ENCODE measurements around the gene NFKBIA. TPM values are rescaled to one million over a fixed set of nuclear protein-coding genes. Genes with fewer than 3 reads are reported as not detected.
"Not testable (repeated sequence)": the region's sequence is repeated elsewhere in the genome, so short reads cannot be mapped to it uniquely, and the experiment has no call there.

The NFKBIA gene
- total RNA-seq, 6 donors from 2014 or later, result 292 to 944 (median 610) TPM

GRCh38 chr14:35362450-35362849, 42.1 kb downstream of the NFKBIA start:
- no peaks in the 10 kb centered on the region for H3K27me3 ChIP-seq
- TF ChIP-seq, protein P1, sequence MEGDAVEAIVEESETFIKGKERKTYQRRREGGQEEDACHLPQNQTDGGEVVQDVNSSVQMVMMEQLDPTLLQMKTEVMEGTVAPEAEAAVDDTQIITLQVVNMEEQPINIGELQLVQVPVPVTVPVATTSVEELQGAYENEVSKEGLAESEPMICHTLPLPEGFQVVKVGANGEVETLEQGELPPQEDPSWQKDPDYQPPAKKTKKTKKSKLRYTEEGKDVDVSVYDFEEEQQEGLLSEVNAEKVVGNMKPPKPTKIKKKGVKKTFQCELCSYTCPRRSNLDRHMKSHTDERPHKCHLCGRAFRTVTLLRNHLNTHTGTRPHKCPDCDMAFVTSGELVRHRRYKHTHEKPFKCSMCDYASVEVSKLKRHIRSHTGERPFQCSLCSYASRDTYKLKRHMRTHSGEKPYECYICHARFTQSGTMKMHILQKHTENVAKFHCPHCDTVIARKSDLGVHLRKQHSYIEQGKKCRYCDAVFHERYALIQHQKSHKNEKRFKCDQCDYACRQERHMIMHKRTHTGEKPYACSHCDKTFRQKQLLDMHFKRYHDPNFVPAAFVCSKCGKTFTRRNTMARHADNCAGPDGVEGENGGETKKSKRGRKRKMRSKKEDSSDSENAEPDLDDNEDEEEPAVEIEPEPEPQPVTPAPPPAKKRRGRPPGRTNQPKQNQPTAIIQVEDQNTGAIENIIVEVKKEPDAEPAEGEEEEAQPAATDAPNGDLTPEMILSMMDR (IDR thresholded peaks at IDR 0.05), result no peak
- no peak for TF ChIP-seq POLR2A (IDR thresholded peaks at IDR 0.05)
- TF ChIP-seq EP300 (IDR thresholded peaks at IDR 0.05), result no peak
- TF ChIP-seq POLR2AphosphoS5 (IDR thresholded peaks at IDR 0.05), result no peak
- ATAC-seq (ENCODE audit: low FRiP score in 2 of 2), result no peak
- H3K4me1 ChIP-seq, result peaks cover 26 to 49% (median 35%) of the 10 kb centered on the region in 4 donors
- peak overlapping the region in 2 of 4 donors; percentile 26 to 50 for H3K27ac ChIP-seq
- H3K9me3 ChIP-seq, result no peaks in the 10 kb centered on the region
- WGBS, 2 donors, result 50 to 52% methylated on average over 3 of the region's 3 CpGs
- DNase-seq, result no peak
- H3K4me3 ChIP-seq, result no peak overlapping the region
- no peaks in the 10 kb centered on the region for H3K36me3 ChIP-seq

GRCh38 chr14:35361141-35361480, 43.4 kb downstream of the NFKBIA start:
- Histone ChIP-seq H3K4me1 (peaks cover 23 to 38% (median 30%) of the 10 kb centered on the region in 4 donors), H3K9me3 (no peaks in the 10 kb centered on the region), H3K27ac (no peak overlapping the region), H3K27me3 (no peaks in the 10 kb centered on the region), H3K36me3 (no peaks in the 10 kb centered on the region), H3K4me3 (no peak overlapping the region)
- 89 to 95% methylated on average over 8 of the region's 8 CpGs for WGBS, 2 donors
- DNase-seq, result no peak
- TF ChIP-seq, protein P1 (IDR thresholded peaks at IDR 0.05), result no peak
- TF ChIP-seq POLR2A (IDR thresholded peaks at IDR 0.05) (no peak), POLR2AphosphoS5 (IDR thresholded peaks at IDR 0.05) (no peak), EP300 (IDR thresholded peaks at IDR 0.05) (no peak)
- no peak for ATAC-seq (ENCODE audit: low FRiP score in 2 of 2)

GRCh38 chr14:35359655-35360054, 44.9 kb downstream of the NFKBIA start:
- 79 to 92% methylated on average over 7 of the region's 7 CpGs for WGBS, 2 donors
- DNase-seq; H3K9me3 ChIP-seq; H3K36me3 ChIP-seq; H3K27me3 ChIP-seq; ATAC-seq (ENCODE audit: low FRiP score in 2 of 2); H3K27ac ChIP-seq; H3K4me3 ChIP-seq: not testable (repeated sequence)
- H3K4me1 ChIP-seq, result peaks cover 12 to 32% (median 22%) of the 10 kb centered on the region in 4 donors

DNA sequence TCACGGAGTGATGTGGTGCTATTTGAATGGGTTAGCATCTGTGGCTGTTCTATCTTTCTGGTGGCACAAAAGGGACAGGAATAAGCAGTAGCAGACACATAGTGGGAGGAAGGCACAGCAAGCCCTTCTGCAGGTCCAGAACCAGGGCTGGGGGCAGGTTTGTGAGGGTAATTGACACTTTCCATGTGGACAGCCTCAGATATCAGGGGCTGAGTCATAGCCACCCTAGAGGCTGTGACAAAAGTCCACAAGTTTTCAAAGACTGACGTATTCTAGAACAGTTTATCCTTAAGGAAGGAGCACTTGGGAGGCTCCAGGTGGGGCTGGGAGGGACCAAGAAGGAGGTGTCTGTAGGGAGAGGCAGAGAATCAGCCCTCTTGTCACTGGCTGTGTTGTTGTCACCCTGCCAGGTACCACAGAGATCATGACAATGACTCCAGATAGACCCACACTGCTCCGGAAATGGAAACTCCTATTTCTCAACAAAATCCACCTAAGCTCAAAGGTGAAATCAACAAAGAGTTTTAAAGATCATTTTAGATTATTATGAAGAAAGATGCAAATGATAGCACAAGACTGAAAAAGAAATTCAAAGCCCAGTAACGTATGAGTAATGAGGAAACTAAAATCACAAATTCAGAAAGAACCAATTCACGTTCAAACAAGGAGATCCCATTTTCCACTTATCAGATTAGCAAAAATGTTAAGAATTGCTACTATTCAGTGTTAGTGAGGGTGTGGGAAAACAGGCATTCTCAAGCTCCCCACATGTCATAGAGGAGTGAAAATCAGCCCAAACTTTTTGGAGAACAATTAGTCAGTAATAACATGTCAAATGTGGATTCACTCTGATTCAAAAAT, 48.3 kb downstream of the NFKBIA start:
- Histone ChIP-seq H3K27ac (peak overlapping the region; percentile 36 to 56 (median 52)), H3K36me3 (no peaks in the 10 kb centered on the region), H3K4me3 (no peak overlapping the region), H3K9me3 (no peaks in the 10 kb centered on the region), H3K4me1 (peaks cover 22 to 45% (median 30%) of the 10 kb centered on the region in 4 donors), H3K27me3 (no peaks in the 10 kb centered on the region)
- ATAC-seq (ENCODE audit: low FRiP score in 2 of 2), result peak in 1 of 2 donors; percentile 75
- 26 to 46% methylated on average over 5 of the region's 5 CpGs for WGBS, 2 donors
- TF ChIP-seq POLR2AphosphoS5 (IDR thresholded peaks at IDR 0.05), result peak; percentile 11 to 32
- no peak for TF ChIP-seq EP300 (IDR thresholded peaks at IDR 0.05)
- DNase-seq, result peak in 1 of 2 donors; percentile 61

GRCh38 chr14:35355235-35355634, 49.3 kb downstream of the NFKBIA start:
- H3K27ac ChIP-seq, result peak overlapping the region in 1 of 4 donors; percentile 36
- H3K4me1 ChIP-seq, result peaks cover 22 to 45% (median 30%) of the 10 kb centered on the region in 4 donors
- 84 to 90% methylated on average over 6 of the region's 6 CpGs for WGBS, 2 donors
- not testable (repeated sequence) for H3K4me3 ChIP-seq; H3K27me3 ChIP-seq; H3K36me3 ChIP-seq; H3K9me3 ChIP-seq; ATAC-seq (ENCODE audit: low FRiP score in 2 of 2); DNase-seq

- peaks cover 22 to 45% (median 30%) of the 10 kb centered on the region in 4 donors for H3K4me1 ChIP-seq
- ATAC-seq (ENCODE audit: low FRiP score in 2 of 2) (peak in 1 of 2 donors; percentile 20), DNase-seq (peak in 1 of 2 donors; percentile 58)
- no peaks in the 10 kb centered on the region for H3K27me3 ChIP-seq
- TF ChIP-seq POLR2AphosphoS5 (IDR thresholded peaks at IDR 0.05) (no peak), POLR2A (IDR thresholded peaks at IDR 0.05) (no peak), EP300 (IDR thresholded peaks at IDR 0.05) (peak in 1 of 4 donors; percentile 51)
- TF ChIP-seq, protein P1 (IDR thresholded peaks at IDR 0.05), result peak in 3 of 6 experiments; percentile 13 to 41 (median 19)
- 63 to 76% methylated on average over 10 of the region's 10 CpGs for WGBS, 2 donors
- H3K36me3 ChIP-seq, result no peaks in the 10 kb centered on the region
- H3K27ac ChIP-seq, result peak overlapping the region in 2 of 4 donors; percentile 50
- no peak overlapping the region for H3K4me3 ChIP-seq
- no peaks in the 10 kb centered on the region for H3K9me3 ChIP-seq
These were observed 51.0 kb downstream of the NFKBIA start for GRCh38 chr14:35353409-35354172.
